T-helper 2 cell treated with Interferon-gamma antibody and Interleukin-4, amounts not matched to agents 100 ng/mL and 5 ng/mL, for 36 hours (primary cell): ENCODE results near the gene KIF18A. TPM values are rescaled to one million over a fixed set of nuclear protein-coding genes. Genes with fewer than 3 reads are reported as not detected.

Experiments used
- intact Hi-C: fragments of 100-400 bp; cut with micrococcal nuclease; formaldehyde crosslinking; loops from one replicate; pipeline ENCODE4 v1.15.1; 2023
- total RNA-seq: library from RNA; stranded (reverse); gene quantifications from 2 replicates; pipeline ENCODE4 v1.2.3, GENCODE V29; 2022

The KIF18A gene
- total RNA-seq, 1 donor from 2014 or later, result 27.4 TPM

DNA sequence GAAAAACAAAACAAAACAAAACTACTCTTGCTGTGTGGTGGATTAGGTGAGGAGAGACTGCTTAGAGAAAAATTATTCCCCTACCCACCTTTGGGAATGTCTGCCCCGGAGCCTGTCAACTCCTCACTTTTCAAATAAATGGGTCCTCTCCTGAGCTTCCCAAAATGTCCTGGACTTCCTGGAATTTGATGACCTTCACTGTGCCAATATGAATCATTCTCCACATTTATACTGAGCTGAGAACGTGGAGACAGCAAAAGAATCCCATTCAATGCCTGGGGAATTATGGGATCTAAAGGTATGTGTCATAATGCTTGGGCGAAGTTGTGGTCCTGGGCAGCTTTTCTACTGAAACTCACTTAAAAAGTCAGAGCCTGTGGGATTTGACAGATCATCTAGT is 136.8 kb downstream of the KIF18A start:
- intact Hi-C loops, result no loop called here

Other genes starting within 250 kb of the KIF18A start
- 15.1 and 16.3 TPM in 2 replicates for gene METTL15, start 232 bp upstream of the KIF18A start, total RNA-seq